Body of pancreas (tissue), 4 donors: ENCODE measurements around the gene SSC5D. TPM values are rescaled to one million over a fixed set of nuclear protein-coding genes. Genes with fewer than 3 reads are reported as not detected.

ENCODE experiments used
- ATAC-seq: fragments of 150-250 bp; one replicate; pipeline ENCODE4 v1.9.1; 2016
- DNase-seq, 4 donors: peaks; one replicate each; pipeline ENCODE4 v3.0.0-alpha.2; 2019
- H3K27ac ChIP-seq, 4 donors: fragments of 200-600 bp; sonication (generic); 1 replicate in 3 of 4; 2 replicates in 1 of 4; pipeline versions ENCODE4 v1.5.1 to v1.6.1; 2016 to 2019; ENCODE audit warnings: mild to moderate bottlenecking in 1 of 4, mixed read lengths in 1 of 4, moderate library complexity in 1 of 4
- H3K27me3 ChIP-seq, 2 donors: fragments of 200-600 bp; sonication (generic); one replicate each; pipeline ENCODE4 v1.6.0; 2016; ENCODE audit warnings: mild to moderate bottlenecking in 1 of 2
- H3K36me3 ChIP-seq, 2 donors: fragments of 200-600 bp; sonication (generic); replicated peaks in 1 of 2; 2 replicates each; pipeline ENCODE4 v1.5.1; 2016; ENCODE audit warnings: low read depth in 2 of 2; ENCODE audit not compliant: insufficient read depth in 1 of 2
- H3K4me1 ChIP-seq: fragments of 200-600 bp; sonication (generic); one replicate; pipeline ENCODE4 v1.6.0; 2016
- H3K4me3 ChIP-seq, 2 donors: fragments of 200-600 bp; sonication (generic); 1 replicate in 1 of 2; 2 replicates in 1 of 2; pipeline ENCODE4 v1.5.1; 2016 to 2019
- H3K9me3 ChIP-seq, 3 donors: fragments of 200-600 bp; sonication (generic); 1 replicate in 2 of 3; 2 replicates in 1 of 3; pipeline ENCODE4 v1.5.1; 2016
- CTCF ChIP-seq, 7 experiments: fragments of 450-650 bp in 4 of 7; fragments of 200-600 bp in 3 of 7; sonication (generic) in 3 of 7; IDR thresholded peaks; one replicate each; pipeline ENCODE4 v1.5.1; 2016 to 2019; ENCODE audit warnings: antibody characterized with exemption in 7 of 7
- POLR2A ChIP-seq, 3 donors: fragments of 450-650 bp; IDR thresholded peaks; one replicate each; pipeline ENCODE4 v1.6.1; 2016; ENCODE audit warnings: antibody characterized with exemption in 3 of 3, mild to moderate bottlenecking in 2 of 3
- WGBS, 2 donors: methylation state at CpG; one replicate each; pipeline ENCODE4 v1.1.5; 2017; 5-methylcytosine and 5-hydroxymethylcytosine counted together
- intact Hi-C: fragments of 100-400 bp; cut with DNase I; formaldehyde crosslinking; loops from one replicate; pipeline ENCODE4 v1.15.1; 2023
- total RNA-seq, 2 donors: library from RNA; depleted of rRNA; stranded (reverse); fragments of >200 nt; gene quantifications; one replicate each; pipeline ENCODE4 v1.1.0, GENCODE V29; 2016

Gene SSC5D
- total RNA-seq, 2 donors from 2014 or later, result 2.6 to 3.3 TPM

GRCh38 chr19:55535965-55536350, 47.7 kb downstream of the SSC5D start:
- no peaks in the 10 kb centered on the region for H3K36me3 ChIP-seq
- intact Hi-C loops, result no loop called here
- no peak overlapping the region for H3K27ac ChIP-seq
- DNase-seq, result no peak
- WGBS, 2 donors, result 82 to 90% methylated on average over 15 to 19 of the region's 22 CpGs
- H3K9me3 ChIP-seq, result no peaks in the 10 kb centered on the region
- no peak for TF ChIP-seq POLR2A (IDR thresholded peaks at IDR 0.05)
- no peak for TF ChIP-seq CTCF (IDR thresholded peaks at IDR 0.05)
- no peaks in the 10 kb centered on the region for H3K27me3 ChIP-seq
- H3K4me3 ChIP-seq, result no peak overlapping the region
- no peak for ATAC-seq
- H3K4me1 ChIP-seq, result no peaks in the 10 kb centered on the region

DNA sequence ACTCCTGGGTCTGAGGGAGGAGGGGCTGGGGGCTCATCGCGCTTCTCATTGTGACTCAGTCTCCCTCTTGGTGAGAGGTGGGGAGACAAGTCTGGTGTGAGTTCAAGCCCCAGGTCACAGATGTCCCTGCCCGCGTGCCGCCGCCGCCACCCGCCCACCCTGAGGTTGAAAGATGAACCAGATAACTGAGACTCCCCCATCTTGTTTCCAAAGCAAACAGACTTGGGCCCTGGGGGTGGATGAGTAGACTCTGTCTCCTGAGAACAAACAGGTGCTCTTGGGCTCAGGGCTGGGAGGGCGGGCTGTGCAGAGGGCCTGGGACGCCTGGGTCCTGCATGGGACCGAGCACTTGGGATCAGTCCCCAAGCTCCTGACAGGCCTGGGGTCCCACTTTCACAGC, 48.1 kb downstream of the SSC5D start:
- no peaks in the 10 kb centered on the region for H3K27me3 ChIP-seq
- intact Hi-C loops, result no loop called here
- no peaks in the 10 kb centered on the region for H3K9me3 ChIP-seq
- no peaks in the 10 kb centered on the region for H3K36me3 ChIP-seq
- 68% methylated on average over 11 of the region's 11 CpGs; no CpG with 5 or more reads in 1 of the 2 donors for WGBS, 2 donors
- no peak for ATAC-seq
- no peak for DNase-seq
- no peak for TF ChIP-seq POLR2A (IDR thresholded peaks at IDR 0.05)
- no peak for TF ChIP-seq CTCF (IDR thresholded peaks at IDR 0.05)
- no peak overlapping the region for H3K27ac ChIP-seq
- H3K4me1 ChIP-seq, result no peaks in the 10 kb centered on the region
- no peak overlapping the region for H3K4me3 ChIP-seq

DNA sequence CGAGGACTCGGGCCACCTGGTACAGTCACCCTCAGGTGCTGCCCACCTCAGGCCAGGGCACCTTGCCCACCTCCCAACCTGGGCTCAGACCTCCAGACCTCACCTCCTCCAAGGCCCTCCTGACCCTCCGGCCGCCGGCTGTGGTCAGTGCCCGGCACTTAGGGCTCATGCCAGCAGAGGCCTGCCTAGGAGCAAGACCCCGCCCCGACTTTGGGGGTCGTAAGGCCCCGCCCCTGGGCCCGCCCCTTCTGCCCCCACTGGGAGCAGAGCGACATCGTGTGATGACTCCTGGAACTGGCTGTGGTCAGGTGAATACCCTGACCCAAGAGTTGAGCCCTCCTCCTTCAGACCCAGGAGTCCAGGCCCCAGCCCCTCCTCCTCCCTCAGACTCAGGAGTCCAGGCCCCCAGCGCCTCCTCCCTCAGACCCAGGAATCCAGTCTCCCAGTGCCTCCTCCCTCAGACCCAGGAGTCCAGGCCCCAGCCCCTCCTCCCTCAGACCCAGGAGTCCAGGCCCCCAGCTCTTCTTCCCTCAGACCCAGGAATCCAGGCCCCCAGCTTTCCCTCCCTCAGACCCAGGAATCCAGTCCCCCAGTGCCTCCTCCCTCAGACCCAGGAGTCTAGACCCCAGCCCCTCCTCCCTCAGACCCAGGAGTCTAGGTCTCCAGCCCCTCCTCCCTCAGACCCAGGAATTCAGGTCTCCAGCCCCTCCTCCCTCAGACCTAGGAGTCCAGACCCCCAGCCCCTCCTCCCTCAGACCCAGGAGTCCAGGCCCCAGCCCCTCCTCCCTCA, 48.9 kb downstream of the SSC5D start, which contains the start of gene SBK2:
SBK2 (minus strand) TSS at position 183 of the 790 bp plus-strand sequence. CDS start 839 bp downstream, outside the sequence.
- Histone ChIP-seq H3K4me3 (no peak within 1 kb of the TSS), H3K36me3 (no peaks in the 10 kb centered on the region), H3K9me3 (no peaks in the 10 kb centered on the region), H3K27me3 (no peaks in the 10 kb centered on the region), H3K27ac (no peak within 1 kb of the TSS), H3K4me1 (no peaks in the 10 kb centered on the region)
- DNase-seq (no peak), ATAC-seq (no peak)
- intact Hi-C loops, result no loop called here
- TF ChIP-seq CTCF (IDR thresholded peaks at IDR 0.05) (no peak), POLR2A (IDR thresholded peaks at IDR 0.05) (no peak)
- WGBS, 2 donors, result 11 to 24% methylated on average over 1 to 9 of the region's 14 CpGs

DNA sequence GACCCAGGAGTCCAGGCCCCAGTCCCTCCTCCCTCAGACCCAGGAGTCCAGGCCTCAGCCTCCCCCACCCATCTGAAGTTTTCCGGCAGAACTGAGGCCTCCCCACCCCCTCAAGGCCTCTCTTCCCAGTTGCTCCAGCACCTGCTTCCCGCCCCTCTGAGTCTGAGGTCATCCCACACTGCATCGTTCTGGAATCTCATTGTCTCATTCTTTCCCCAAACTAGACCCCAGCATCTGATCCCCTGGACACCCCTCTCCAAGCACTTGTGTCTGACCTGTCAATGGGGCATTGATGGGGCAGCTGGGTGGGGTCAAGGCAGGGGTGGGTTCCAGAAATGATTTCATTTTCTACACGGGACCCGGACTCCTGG, 49.5 kb downstream of the SSC5D start:
- Histone ChIP-seq H3K27ac (no peak overlapping the region), H3K36me3 (no peaks in the 10 kb centered on the region), H3K4me3 (no peak overlapping the region), H3K4me1 (no peaks in the 10 kb centered on the region), H3K27me3 (no peaks in the 10 kb centered on the region), H3K9me3 (no peaks in the 10 kb centered on the region)
- WGBS, 2 donors, result 62 to 65% methylated on average over 5 of the region's 5 CpGs
- ATAC-seq (no peak), DNase-seq (no peak)
- intact Hi-C loops, result no loop called here
- TF ChIP-seq POLR2A (IDR thresholded peaks at IDR 0.05) (no peak), CTCF (IDR thresholded peaks at IDR 0.05) (no peak)

DNA sequence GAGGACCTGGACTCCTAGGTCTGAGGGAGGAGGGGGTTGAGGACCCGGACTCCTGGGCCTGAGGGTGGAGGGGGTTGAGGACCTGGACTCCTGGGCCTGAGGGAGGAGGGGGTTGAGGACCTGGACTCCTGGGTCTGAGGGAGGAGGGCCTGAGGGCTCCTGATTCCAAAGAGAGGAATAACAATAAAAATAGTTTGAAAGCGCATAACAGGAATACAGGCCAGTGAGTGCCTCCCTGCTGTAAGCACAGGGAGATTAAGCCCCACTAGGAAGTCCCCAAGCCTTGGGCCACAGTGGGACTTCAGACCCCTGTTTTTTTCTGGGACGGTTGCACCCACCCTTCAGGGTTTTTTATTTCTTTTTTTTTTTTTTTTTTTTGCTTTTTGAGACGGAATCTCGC, 49.9 kb downstream of the SSC5D start:
- Histone ChIP-seq H3K27ac (no peak overlapping the region), H3K4me1 (no peaks in the 10 kb centered on the region), H3K27me3 (no peaks in the 10 kb centered on the region), H3K9me3 (no peaks in the 10 kb centered on the region), H3K36me3 (no peaks in the 10 kb centered on the region), H3K4me3 (no peak overlapping the region)
- no peak for DNase-seq
- ATAC-seq, result no peak
- TF ChIP-seq POLR2A (IDR thresholded peaks at IDR 0.05) (no peak), CTCF (IDR thresholded peaks at IDR 0.05) (no peak)
- WGBS, 2 donors, result 82 to 83% methylated on average over 5 of the region's 5 CpGs
- intact Hi-C loops, result no loop called here
